Testis (tissue), 3 donors: ENCODE results near the gene CORO1C. TPM values are rescaled to one million over a fixed set of nuclear protein-coding genes. Genes with fewer than 3 reads are reported as not detected.

Source experiments
- DNase-seq: peaks from one replicate; pipeline ENCODE4 v3.0.0-alpha.2; 2019
- H3K27ac ChIP-seq, 2 donors: fragments of 200-600 bp; sonication (generic); one replicate each; pipeline ENCODE4 v1.5.1; 2019
- H3K27me3 ChIP-seq: fragments of 200-600 bp; sonication (generic); one replicate; pipeline ENCODE4 v1.5.1; 2019
- H3K36me3 ChIP-seq: fragments of 200-600 bp; sonication (generic); one replicate; pipeline ENCODE4 v1.5.1; 2017; ENCODE audit warnings: low read depth; ENCODE audit errors: missing control alignments
- H3K4me1 ChIP-seq: fragments of 200-600 bp; sonication (generic); one replicate; pipeline ENCODE4 v1.5.1; 2019
- H3K4me3 ChIP-seq, 2 donors: fragments of 200-600 bp; sonication (generic); one replicate each; pipeline ENCODE4 v1.5.1; 2017 to 2019
- H3K9me3 ChIP-seq: fragments of 200-600 bp; sonication (generic); one replicate; pipeline ENCODE4 v1.5.1; 2017
- POLR2A ChIP-seq: fragments of 450-650 bp; IDR thresholded peaks from one replicate; pipeline ENCODE4 v1.6.1; 2017; ENCODE audit warnings: antibody characterized with exemption, mild to moderate bottlenecking, moderate library complexity
- WGBS, 2 donors: methylation state at CpG; one replicate each; pipeline ENCODE4 v1.1.5; 2018; 5-methylcytosine and 5-hydroxymethylcytosine counted together
- intact Hi-C: fragments of 100-400 bp; cut with DNase I; formaldehyde crosslinking; loops from one replicate; pipeline ENCODE4 v1.15.1; 2023; ENCODE audit warnings: low total_unique reads
- polyA plus RNA-seq: library from polyadenylated mRNA; stranded (reverse); fragments of 350-450 nt; fragmentation: Illumina TruSeq; extraction: RNeasy Lipid Tissue Mini Kit (QIAGEN cat#74804); gene quantifications from one replicate; pipeline ENCODE4 v1.2.3, GENCODE V29; 2014; ENCODE audit warnings: low read depth, low replicate concordance; ENCODE audit not compliant: insufficient read depth
- total RNA-seq, 2 donors: library from RNA; depleted of rRNA; stranded (reverse); fragments of >200 nt; gene quantifications; one replicate each; pipeline ENCODE4 v1.2.3, GENCODE V29; 2016
- TF ChIP-seq, protein P1 (sequence below), 3 experiments: fragments of 450-650 bp in 2 of 3; fragments of 200-600 bp in 1 of 3; sonication (generic) in 1 of 3; IDR thresholded peaks; one replicate each; pipeline ENCODE4 v1.5.1; 2016 to 2019; ENCODE audit warnings: antibody characterized with exemption in 3 of 3, mild to moderate bottlenecking in 2 of 3, moderate library complexity in 1 of 3

The CORO1C gene
- total and polyA plus RNA-seq, 3 donors from 2014 or later: 57.2 to 73.4 (median 70.2) TPM

DNA sequence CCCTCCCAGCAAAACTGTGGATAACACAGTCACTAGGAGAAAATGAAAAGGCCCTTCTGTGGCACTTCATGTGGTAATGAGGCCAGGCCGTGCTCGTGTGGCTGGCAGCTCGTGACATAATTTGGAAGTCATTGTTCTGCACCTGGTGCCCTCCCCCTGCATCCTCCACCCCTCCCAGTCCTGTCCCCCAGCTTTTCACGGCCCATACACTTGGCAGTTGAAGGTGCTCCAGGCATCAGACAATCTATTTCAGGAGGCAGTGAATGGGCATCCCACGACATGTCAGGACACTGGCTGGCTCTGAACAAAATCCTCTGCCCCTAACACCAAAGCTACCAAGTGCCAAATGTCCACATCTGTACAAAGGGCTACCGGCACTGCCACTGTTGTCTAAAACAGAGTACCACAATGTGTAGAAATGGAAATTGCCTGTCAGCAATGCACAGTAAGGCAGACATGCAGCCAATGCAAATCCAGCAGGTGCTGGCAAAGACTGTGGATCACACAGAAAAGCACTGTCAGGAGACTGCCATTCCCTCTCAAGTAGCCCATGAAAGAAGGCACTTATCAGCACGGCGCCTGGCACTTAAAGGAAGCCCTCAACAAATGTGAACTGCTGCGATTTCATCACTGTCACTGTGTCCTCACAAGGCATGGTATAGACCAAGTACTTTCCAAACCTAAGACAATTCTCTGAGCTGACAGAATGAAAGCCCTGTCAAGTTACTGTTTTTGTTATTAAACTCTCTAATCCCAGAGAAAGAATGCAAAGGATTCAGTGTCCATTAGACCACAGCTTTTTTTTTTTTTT lies 39.1 kb downstream of the CORO1C start:
- TF ChIP-seq POLR2A: no peak
- TF ChIP-seq, protein P1, sequence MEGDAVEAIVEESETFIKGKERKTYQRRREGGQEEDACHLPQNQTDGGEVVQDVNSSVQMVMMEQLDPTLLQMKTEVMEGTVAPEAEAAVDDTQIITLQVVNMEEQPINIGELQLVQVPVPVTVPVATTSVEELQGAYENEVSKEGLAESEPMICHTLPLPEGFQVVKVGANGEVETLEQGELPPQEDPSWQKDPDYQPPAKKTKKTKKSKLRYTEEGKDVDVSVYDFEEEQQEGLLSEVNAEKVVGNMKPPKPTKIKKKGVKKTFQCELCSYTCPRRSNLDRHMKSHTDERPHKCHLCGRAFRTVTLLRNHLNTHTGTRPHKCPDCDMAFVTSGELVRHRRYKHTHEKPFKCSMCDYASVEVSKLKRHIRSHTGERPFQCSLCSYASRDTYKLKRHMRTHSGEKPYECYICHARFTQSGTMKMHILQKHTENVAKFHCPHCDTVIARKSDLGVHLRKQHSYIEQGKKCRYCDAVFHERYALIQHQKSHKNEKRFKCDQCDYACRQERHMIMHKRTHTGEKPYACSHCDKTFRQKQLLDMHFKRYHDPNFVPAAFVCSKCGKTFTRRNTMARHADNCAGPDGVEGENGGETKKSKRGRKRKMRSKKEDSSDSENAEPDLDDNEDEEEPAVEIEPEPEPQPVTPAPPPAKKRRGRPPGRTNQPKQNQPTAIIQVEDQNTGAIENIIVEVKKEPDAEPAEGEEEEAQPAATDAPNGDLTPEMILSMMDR (IDR thresholded peaks at IDR 0.05): no peak
- Histone ChIP-seq H3K36me3 (no peaks in the 10 kb centered on the region), H3K27ac (peak overlapping the region; percentile 85 to 91), H3K27me3 (no peaks in the 10 kb centered on the region), H3K4me3 (no peak overlapping the region), H3K9me3 (no peaks in the 10 kb centered on the region), H3K4me1 (peaks cover 20% of the 10 kb centered on the region)
- 39 to 44% methylated on average over 8 to 9 of the region's 9 CpGs for WGBS, 2 donors
- DNase-seq: no peak
- intact Hi-C loops: no loop called here

DNA sequence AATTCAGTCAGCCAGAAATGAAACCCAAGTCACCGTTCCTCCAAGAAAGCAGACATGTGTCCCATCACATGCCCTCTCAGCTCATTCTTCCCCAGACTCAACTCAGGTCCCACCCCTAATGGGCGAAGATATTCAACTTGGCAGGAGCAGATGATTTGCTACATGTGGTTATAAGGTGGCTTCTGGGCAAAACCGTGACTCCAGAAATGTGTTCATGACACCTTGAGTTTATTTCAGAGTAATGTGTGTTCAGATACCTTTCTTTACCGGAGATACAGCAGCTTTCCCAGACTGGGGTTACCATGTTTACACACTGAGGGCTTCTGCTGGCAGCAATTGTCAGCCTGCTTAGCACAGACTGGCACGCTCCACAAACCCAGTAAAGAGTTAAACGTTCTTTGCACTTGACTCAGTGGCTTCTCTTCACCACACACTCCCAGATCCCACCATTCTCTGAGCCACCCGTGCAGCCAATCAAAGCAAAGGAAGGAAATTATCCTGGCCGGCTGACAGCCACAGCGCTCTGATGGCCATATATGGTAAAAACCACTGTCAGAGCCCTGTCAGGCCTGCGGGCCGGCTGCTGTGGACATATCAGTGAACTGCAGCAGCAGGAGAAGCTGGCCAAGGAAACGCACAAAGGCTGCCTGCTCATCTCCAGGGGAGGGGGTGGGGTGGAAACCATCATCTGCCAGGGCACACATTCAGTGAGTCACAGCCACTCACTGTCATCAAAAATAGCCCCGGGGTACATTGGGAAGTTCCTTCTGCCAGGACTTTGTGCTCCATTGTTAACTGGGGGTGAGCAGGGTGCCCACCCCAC lies 39.9 kb downstream of the CORO1C start:
- Histone ChIP-seq H3K27ac (peak overlapping the region; percentile 85 to 91), H3K27me3 (no peaks in the 10 kb centered on the region), H3K4me3 (no peak overlapping the region), H3K36me3 (no peaks in the 10 kb centered on the region), H3K9me3 (no peaks in the 10 kb centered on the region), H3K4me1 (peaks cover 20% of the 10 kb centered on the region)
- intact Hi-C loops: no loop called here
- 24 to 29% methylated on average over 13 of the region's 13 CpGs for WGBS, 2 donors
- DNase-seq: peak; percentile 95
- TF ChIP-seq, protein P1 (IDR thresholded peaks at IDR 0.05): peak in 2 of 3 experiments; percentile 61 to 62
- TF ChIP-seq POLR2A: no peak

DNA sequence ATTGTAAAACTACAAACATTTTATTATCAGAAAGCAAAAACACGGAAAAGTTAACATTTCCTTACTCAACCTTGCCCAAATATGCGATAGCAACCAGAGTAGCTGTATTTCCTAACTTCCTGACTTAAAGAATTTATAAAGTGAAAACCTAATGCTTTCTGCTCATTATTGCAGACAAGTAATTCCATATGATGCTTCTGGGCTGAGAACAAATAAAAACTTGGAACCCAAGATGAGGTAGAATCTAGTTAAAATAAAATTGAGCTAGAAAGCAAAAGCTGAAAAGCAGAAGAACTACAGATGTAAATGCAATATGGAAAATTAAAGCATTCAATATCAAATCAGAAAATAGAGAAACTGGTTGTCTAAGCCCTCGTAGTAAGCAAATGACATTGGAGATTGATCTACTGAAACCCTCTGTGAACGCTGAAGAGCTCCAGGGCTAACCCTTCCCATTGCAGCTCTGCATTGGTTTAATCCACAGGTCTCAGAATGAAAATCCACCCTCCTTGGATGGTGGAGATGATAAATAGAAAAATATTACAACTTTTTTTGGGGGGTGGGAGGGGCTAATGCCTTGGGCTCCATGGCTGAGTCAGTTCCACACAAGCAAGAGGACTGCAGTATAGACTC lies 40.7 kb downstream of the CORO1C start:
- intact Hi-C loops: no loop called here
- Histone ChIP-seq H3K27me3 (no peaks in the 10 kb centered on the region), H3K4me1 (peaks cover 20% of the 10 kb centered on the region), H3K27ac (peak overlapping the region; percentile 85 to 91), H3K4me3 (no peak overlapping the region), H3K36me3 (no peaks in the 10 kb centered on the region), H3K9me3 (no peaks in the 10 kb centered on the region)
- TF ChIP-seq POLR2A: no peak
- TF ChIP-seq, protein P1 (IDR thresholded peaks at IDR 0.05): no peak
- 62 to 65% methylated on average over 4 of the region's 4 CpGs for WGBS, 2 donors
- no peak for DNase-seq

DNA sequence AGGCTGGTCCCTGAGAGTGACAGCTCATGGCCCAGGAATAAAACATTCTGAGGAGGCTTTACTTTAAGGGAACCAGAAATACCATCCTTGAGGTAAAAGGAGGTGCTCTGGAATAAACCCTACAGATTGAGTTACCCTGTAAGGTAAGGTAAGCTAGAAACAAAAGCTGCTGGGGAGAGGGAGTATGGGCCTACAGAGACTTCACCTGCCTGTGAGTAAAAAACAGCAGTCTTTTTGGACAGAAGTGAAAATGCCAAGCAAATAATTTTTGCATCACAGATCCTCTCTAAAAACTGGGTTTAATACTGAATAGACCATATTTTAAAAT lies 41.2 kb downstream of the CORO1C start:
- no peak for DNase-seq
- Histone ChIP-seq H3K4me3 (no peak overlapping the region), H3K4me1 (peaks cover 20% of the 10 kb centered on the region), H3K36me3 (no peaks in the 10 kb centered on the region), H3K27ac (peak overlapping the region; percentile 85 to 91), H3K27me3 (no peaks in the 10 kb centered on the region), H3K9me3 (no peaks in the 10 kb centered on the region)
- intact Hi-C loops: no loop called here
- TF ChIP-seq, protein P1 (IDR thresholded peaks at IDR 0.05): no peak
- TF ChIP-seq POLR2A: no peak
